ENCODE results near the gene UBE2B.

UBE2B gene

GRCh38 chr5:134435560-134435959, 64.2 kb downstream of the UBE2B start:
- in situ Hi-C loops (cut with MboI; ENCODE audit: low pct_unique_long_range_greater_than_20kb, low sequenced_read_pairs, unreplicated experiment): no loop called here
- no peak for DNase-seq (ENCODE audit: low spot score)
- TF ChIP-seq CTCF (IDR thresholded peaks at IDR 0.05; ENCODE audit: extremely low read depth, insufficient read depth, missing control alignments): no peak

GRCh38 chr5:134436523-134437339, 65.4 kb downstream of the UBE2B start:
- no peak for TF ChIP-seq CTCF (IDR thresholded peaks at IDR 0.05; ENCODE audit: extremely low read depth, insufficient read depth, missing control alignments)
- in situ Hi-C loops (cut with MboI; ENCODE audit: low pct_unique_long_range_greater_than_20kb, low sequenced_read_pairs, unreplicated experiment): no loop called here
- peak; percentile 62 for DNase-seq (ENCODE audit: low spot score)

- TF ChIP-seq CTCF (IDR thresholded peaks at IDR 0.05; ENCODE audit: extremely low read depth, insufficient read depth, missing control alignments): no peak
- in situ Hi-C loops (cut with MboI; ENCODE audit: low pct_unique_long_range_greater_than_20kb, low sequenced_read_pairs, unreplicated experiment): no loop called here
- DNase-seq (ENCODE audit: low spot score): no peak
Observed at GRCh38 chr5:134437340-134437846, 66.0 kb downstream of the UBE2B start.

GRCh38 chr5:134437847-134438581, 66.6 kb downstream of the UBE2B start:
- in situ Hi-C loops (cut with MboI; ENCODE audit: low pct_unique_long_range_greater_than_20kb, low sequenced_read_pairs, unreplicated experiment): no loop called here
- no peak for TF ChIP-seq CTCF (IDR thresholded peaks at IDR 0.05; ENCODE audit: extremely low read depth, insufficient read depth, missing control alignments)
- no peak for DNase-seq (ENCODE audit: low spot score)

GRCh38 chr5:134438721-134439123, 67.4 kb downstream of the UBE2B start:
- in situ Hi-C loops (cut with MboI; ENCODE audit: low pct_unique_long_range_greater_than_20kb, low sequenced_read_pairs, unreplicated experiment): no loop called here
- no peak for TF ChIP-seq CTCF (IDR thresholded peaks at IDR 0.05; ENCODE audit: extremely low read depth, insufficient read depth, missing control alignments)
- no peak for DNase-seq (ENCODE audit: low spot score)

GRCh38 chr5:134439210-134439654, 67.9 kb downstream of the UBE2B start:
- in situ Hi-C loops (cut with MboI; ENCODE audit: low pct_unique_long_range_greater_than_20kb, low sequenced_read_pairs, unreplicated experiment): no loop called here
- no peak for DNase-seq (ENCODE audit: low spot score)
- no peak for TF ChIP-seq CTCF (IDR thresholded peaks at IDR 0.05; ENCODE audit: extremely low read depth, insufficient read depth, missing control alignments)
